NCI-H2196 treated with DMSO at 0.1 percent for 48 hours (cell line): ENCODE measurements around the gene AGTRAP.
A peak's percentile ranks its signal among the peaks of the same experiment; 100 is the strongest.

Source experiments
- DNase-seq: peaks from one replicate; lab custom pipeline; 2025; ENCODE audit not compliant: unreplicated experiment; lab: John Stamatoyannopoulos, UW

The AGTRAP gene

DNA sequence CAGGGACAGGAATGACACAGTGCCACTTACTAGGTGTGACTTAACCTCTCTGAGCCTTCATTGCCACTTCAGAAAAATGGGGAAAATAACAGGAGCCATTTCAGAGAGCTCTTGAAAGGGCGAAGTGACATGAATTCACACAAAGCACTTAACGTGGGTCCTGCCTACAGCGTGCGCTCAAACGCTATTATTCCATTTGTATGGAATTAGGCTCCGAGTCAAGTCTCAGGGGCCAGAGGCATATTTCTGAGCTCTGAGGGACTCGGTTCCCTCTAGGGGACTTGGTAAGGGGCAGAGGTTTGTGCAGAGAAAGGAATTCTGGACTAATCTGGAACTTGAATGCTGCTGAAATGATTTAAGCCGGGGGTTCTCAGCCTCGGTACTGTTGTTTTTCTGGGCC, 30.3 kb upstream of the AGTRAP start:
- no peak for DNase-seq

- DNase-seq: no peak
These were observed 29.6 kb upstream of the AGTRAP start for GRCh38 chr1:11706292-11706691.

DNA sequence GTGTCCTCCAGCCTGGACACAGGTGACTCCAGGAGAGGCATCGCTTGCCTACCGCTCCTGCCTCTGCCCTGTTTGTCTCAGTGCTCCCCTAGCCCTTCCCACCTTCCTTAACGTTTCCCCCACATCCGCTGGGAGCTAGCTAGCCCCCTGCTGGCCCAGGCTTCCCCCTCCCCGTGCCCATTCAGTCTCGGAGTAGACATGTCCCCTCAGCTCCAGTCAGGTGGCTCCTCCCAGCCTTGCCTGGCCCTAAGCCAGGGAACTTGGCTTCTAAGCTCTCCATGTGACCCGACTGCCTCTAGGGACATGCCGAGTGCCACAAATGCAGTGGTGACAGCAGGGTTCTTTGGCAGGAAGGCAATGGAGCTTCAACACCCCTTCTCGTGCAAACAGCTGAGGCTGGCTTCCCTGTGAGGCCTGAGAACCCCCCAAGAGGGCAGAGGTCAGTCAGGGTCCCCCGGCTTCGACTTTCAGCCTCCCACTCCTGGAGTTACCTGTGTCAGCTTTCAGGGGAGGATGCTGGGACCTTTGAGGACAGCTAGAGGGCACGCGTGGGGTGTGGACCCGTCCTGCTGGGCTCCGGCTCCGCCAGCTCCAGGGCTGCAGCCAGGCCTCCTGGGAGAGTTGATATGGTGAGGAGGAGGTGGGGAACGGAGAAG, 28.2 kb upstream of the AGTRAP start:
- no peak for DNase-seq

GRCh38 chr1:11708554-11709350, 27.2 kb upstream of the AGTRAP start:
- DNase-seq: no peak

GRCh38 chr1:11711490-11711889, 24.4 kb upstream of the AGTRAP start:
- no peak for DNase-seq

- DNase-seq: no peak
These were observed 23.7 kb upstream of the AGTRAP start for GRCh38 chr1:11712285-11712684.

GRCh38 chr1:11713095-11713494, 22.8 kb upstream of the AGTRAP start:
- DNase-seq: no peak

GRCh38 chr1:11714831-11715575, 20.9 kb upstream of the AGTRAP start:
- DNase-seq: no peak

GRCh38 chr1:11719313-11720032, 16.5 kb upstream of the AGTRAP start:
- DNase-seq: peak; percentile 17

- DNase-seq: no peak
These were observed 15.9 kb upstream of the AGTRAP start for GRCh38 chr1:11720033-11720376.

DNA sequence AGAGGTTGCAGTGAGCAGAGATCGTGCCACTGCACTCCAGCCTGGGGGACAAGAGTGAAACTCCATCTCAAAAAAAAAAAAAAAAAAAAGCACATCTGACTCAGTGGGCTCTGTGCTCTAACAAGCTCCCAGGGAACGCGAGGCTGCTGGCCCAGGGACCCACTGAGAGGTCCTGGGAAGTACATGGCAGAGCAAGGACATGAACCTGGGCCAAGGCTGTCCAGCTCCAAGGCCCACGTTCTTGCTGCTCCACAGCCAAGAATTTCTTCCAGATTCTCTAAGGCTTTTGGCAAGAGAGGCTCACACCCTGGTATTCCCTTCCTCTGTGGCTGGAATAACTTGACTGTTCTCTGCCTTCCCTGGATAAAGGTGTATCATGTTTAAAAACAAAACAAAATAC, 15.4 kb upstream of the AGTRAP start:
- no peak for DNase-seq

GRCh38 chr1:11721311-11721710, 14.6 kb upstream of the AGTRAP start:
- DNase-seq: no peak

- DNase-seq: no peak
These were observed 13.4 kb upstream of the AGTRAP start for GRCh38 chr1:11722538-11722937.

- DNase-seq: no peak
These were observed 10.3 kb upstream of the AGTRAP start for GRCh38 chr1:11725616-11726015.

- no peak for DNase-seq
These were observed 8.8 kb upstream of the AGTRAP start for GRCh38 chr1:11727119-11727518.

DNA sequence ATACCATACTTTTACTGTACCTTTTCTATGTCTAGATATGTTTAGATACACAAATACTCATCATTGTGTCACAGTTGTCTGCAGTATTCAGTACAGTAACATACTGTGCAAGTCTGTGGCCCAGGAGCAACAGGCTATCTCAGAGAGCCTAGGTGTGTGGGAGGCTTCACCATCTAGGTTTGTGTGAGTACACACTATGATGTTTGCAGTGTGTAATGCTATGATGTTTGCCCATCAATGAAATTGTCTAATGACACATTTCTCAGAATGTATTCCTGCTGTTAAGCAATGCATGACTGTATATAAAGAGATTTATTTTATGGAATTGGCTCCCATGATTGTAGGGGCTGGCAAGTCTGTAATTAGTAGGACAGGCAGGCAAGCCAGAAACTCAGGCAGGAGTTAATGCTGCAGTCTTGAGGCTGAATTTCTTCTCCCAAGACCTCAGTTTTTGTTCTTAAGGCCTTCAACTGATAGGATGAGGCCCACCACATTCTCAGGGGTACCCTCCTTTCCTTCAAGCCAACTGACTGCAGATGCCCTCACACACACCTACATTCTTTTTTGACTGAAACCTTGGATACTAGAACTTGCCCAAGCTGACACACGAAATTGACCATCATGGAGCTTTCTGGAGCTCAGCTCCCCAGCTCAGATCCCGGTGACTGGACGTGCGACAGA, 7.7 kb upstream of the AGTRAP start:
- DNase-seq: no peak

DNA sequence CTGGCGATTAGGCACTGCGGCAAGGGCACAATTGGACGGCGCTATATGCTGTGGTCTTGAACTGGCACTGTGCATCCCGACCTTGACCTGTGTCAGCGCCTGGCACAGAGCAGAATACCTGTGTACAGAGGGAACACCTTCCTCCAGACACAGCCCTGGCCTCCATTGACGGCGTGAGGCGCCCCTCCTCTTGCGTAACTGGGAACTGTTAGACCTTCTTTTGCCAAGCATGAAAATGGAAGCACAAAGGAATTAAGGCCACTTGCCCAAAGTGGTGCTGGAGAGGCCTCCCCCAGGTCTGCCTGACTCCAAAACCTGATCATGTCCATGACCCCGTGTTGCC, 6.8 kb upstream of the AGTRAP start:
- no peak for DNase-seq

GRCh38 chr1:11729498-11730428, 6.2 kb upstream of the AGTRAP start:
- DNase-seq: no peak

GRCh38 chr1:11730429-11730891, 5.5 kb upstream of the AGTRAP start:
- no peak for DNase-seq
